Thyroid gland (tissue), 4 donors: ENCODE measurements around the gene SPRED2. TPM values are rescaled to one million over a fixed set of nuclear protein-coding genes. Genes with fewer than 3 reads are reported as not detected.

Experiments used
- DNase-seq, 2 donors: peaks; one replicate each; pipeline ENCODE4 v3.0.0-alpha.2; 2019
- H3K27ac ChIP-seq, 3 donors: fragments of 200-600 bp; sonication (generic); 1 replicate in 2 of 3; 2 replicates in 1 of 3; pipeline ENCODE4 v1.5.1; 2016 to 2019; ENCODE audit warnings: mild to moderate bottlenecking in 1 of 3, moderate library complexity in 1 of 3
- H3K27me3 ChIP-seq: fragments of 200-600 bp; sonication (generic); one replicate; pipeline ENCODE4 v1.5.1; 2019
- H3K36me3 ChIP-seq, 2 donors: fragments of 200-600 bp; sonication (generic); one replicate each; pipeline ENCODE4 v1.5.1; 2016 to 2019
- H3K4me1 ChIP-seq, 2 donors: fragments of 200-600 bp; sonication (generic); one replicate each; pipeline ENCODE4 v1.5.1; 2017 to 2019
- H3K4me3 ChIP-seq, 3 donors: fragments of 200-600 bp; sonication (generic); replicated peaks in 1 of 3; 1 replicate in 2 of 3; 2 replicates in 1 of 3; pipeline ENCODE4 v1.5.1; 2016; ENCODE audit warnings: mild to moderate bottlenecking in 1 of 3
- H3K9me3 ChIP-seq: fragments of 200-600 bp; sonication (generic); one replicate; pipeline ENCODE4 v1.5.1; 2017
- POLR2A ChIP-seq, 2 donors: fragments of 450-650 bp; IDR thresholded peaks; one replicate each; pipeline ENCODE4 v1.6.1; 2017; ENCODE audit warnings: antibody characterized with exemption in 2 of 2, mild to moderate bottlenecking in 2 of 2, moderate library complexity in 1 of 2
- WGBS, 2 donors: methylation state at CpG; one replicate each; pipeline ENCODE4 v1.1.5; 2017; 5-methylcytosine and 5-hydroxymethylcytosine counted together
- intact Hi-C: fragments of 100-400 bp; cut with DNase I; formaldehyde crosslinking; loops from one replicate; pipeline ENCODE4 v1.15.1; 2023
- total RNA-seq, 4 donors: library from RNA; depleted of rRNA; stranded (reverse); fragments of >200 nt; gene quantifications; one replicate each; pipeline ENCODE4 v1.2.3, GENCODE V29; 2016
- TF ChIP-seq, protein P1 (sequence below), 6 experiments: fragments of 200-600 bp in 3 of 6; fragments of 450-650 bp in 3 of 6; sonication (generic) in 3 of 6; IDR thresholded peaks; one replicate each; pipeline ENCODE4 v1.5.1; 2016 to 2019; ENCODE audit warnings: antibody characterized with exemption in 6 of 6, mild to moderate bottlenecking in 2 of 6, inconsistent platforms in 1 of 6, moderate library complexity in 1 of 6

SPRED2 gene
- total RNA-seq, 4 donors from 2014 or later, result 18.8 to 44.0 (median 25.4) TPM

DNA sequence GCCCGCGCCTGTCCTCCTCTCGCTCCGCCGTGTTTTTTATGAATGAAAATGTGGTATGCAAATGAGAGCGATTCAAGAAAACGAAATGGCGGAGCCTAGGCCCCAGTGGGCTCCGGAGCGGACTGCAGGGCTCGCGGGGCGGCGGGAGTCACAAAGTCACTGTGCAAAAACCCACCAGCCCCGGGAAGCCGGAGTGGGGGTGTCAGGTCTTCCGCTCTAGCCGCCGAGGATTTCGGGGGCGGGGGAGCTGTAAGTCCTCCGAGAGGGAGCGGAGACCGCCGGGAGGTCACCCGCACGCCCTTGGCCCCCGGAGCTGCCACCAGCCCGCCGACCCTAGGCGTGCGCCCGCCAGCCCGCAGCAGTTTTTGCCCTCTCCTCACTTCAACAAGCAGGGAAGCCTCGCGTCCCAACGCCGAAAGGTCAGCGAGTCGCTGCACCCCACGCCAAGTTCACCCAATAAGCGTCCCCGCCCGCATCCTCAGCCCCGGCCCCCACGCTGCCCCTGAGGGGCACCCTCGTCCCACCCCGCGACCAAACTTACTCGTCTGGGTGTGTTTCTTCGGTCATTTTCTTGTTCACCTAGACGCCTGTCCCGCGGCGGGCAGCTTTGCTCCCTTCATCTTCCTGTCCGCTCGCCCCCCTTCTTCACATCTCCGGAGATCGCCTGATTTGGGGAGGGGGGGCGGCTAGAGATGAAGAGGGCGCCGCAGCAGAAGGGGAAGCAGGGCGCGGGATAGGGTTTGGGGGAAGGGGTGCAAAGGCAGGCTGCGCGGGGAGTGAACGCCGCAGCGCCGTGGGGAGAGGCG is 775 bp downstream of the SPRED2 start:
- no peaks in the 10 kb centered on the region for H3K27me3 ChIP-seq
- no peak for TF ChIP-seq POLR2A (IDR thresholded peaks at IDR 0.05)
- TF ChIP-seq, protein P1, sequence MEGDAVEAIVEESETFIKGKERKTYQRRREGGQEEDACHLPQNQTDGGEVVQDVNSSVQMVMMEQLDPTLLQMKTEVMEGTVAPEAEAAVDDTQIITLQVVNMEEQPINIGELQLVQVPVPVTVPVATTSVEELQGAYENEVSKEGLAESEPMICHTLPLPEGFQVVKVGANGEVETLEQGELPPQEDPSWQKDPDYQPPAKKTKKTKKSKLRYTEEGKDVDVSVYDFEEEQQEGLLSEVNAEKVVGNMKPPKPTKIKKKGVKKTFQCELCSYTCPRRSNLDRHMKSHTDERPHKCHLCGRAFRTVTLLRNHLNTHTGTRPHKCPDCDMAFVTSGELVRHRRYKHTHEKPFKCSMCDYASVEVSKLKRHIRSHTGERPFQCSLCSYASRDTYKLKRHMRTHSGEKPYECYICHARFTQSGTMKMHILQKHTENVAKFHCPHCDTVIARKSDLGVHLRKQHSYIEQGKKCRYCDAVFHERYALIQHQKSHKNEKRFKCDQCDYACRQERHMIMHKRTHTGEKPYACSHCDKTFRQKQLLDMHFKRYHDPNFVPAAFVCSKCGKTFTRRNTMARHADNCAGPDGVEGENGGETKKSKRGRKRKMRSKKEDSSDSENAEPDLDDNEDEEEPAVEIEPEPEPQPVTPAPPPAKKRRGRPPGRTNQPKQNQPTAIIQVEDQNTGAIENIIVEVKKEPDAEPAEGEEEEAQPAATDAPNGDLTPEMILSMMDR (IDR thresholded peaks at IDR 0.05), result no peak
- peak overlapping the region; percentile 56 to 95 (median 86) for H3K4me3 ChIP-seq
- WGBS, 2 donors, result 0 to 1% methylated on average over 41 to 43 of the region's 71 CpGs
- H3K9me3 ChIP-seq, result no peaks in the 10 kb centered on the region
- peak overlapping the region; percentile 93 to 97 (median 96) for H3K27ac ChIP-seq
- peak; percentile 50 to 55 for DNase-seq
- no peaks in the 10 kb centered on the region for H3K36me3 ChIP-seq
- peaks cover 21 to 25% of the 10 kb centered on the region in 2 donors for H3K4me1 ChIP-seq
- intact Hi-C loops, result loop anchor here (10.0 kb wide), 3 partner anchors 47 to 167 kb away; no protein-coding TSS in a partner anchor

- peaks cover 21 to 25% of the 10 kb centered on the region in 2 donors for H3K4me1 ChIP-seq
- no peaks in the 10 kb centered on the region for H3K27me3 ChIP-seq
- 0 to 1% methylated on average over 45 to 76 of the region's 95 CpGs for WGBS, 2 donors
- intact Hi-C loops, result loop anchor here (10.0 kb wide), 3 partner anchors 46 to 166 kb away; no protein-coding TSS in a partner anchor
- no peaks in the 10 kb centered on the region for H3K9me3 ChIP-seq
- H3K36me3 ChIP-seq, result no peaks in the 10 kb centered on the region
- peak overlapping the region; percentile 56 to 95 (median 86) for H3K4me3 ChIP-seq
- peak in 1 of 2 donors; percentile 55 for TF ChIP-seq POLR2A (IDR thresholded peaks at IDR 0.05)
- TF ChIP-seq, protein P1 (IDR thresholded peaks at IDR 0.05), result no peak
- H3K27ac ChIP-seq, result peak overlapping the region; percentile 93 to 97 (median 96)
- peak; percentile 58 to 68 for DNase-seq
Measured at GRCh38 chr2:65430603-65431420, 1.6 kb downstream of the SPRED2 start.

DNA sequence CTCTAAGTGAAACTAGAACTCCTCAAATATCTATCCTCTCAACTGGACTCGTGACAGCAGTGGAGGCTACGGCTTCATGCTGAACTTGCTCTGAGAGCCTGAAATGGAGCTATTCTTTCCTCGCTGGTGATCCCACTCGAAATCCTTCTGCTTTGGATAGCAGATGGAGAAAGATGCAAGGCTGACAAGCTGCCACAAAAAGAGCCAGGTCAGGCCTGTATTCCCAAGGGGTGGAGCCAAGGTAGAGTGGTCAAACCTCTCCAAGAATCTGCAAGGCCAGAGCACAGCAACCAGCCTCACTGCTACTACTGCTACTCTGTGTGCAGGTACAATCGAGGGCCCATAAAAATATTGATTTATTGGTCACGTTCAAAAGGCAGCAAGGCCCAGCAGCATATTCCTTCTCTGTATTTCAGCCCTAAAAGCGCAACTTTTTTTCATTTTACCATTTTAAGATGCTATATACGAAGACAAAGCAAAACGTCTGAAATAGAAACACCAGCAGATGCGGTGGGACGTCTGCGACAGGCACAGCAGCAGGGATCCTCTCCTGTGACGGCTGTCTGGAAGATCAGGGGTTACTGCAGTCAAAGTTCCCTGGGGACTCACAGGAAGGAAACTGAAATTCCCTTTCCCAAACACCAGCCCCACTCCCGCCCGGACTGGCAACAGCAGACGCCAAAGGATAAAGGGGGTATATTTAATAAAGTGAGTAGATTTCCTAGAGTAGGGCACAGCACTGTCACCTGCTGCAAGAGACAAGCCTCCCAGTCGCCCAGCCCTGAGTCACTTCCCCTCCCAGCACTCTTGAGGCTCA is 2.4 kb downstream of the SPRED2 start:
- 44 to 45% methylated on average over 17 of the region's 17 CpGs for WGBS, 2 donors
- intact Hi-C loops, result loop anchor here (10.0 kb wide), 3 partner anchors 45 to 165 kb away; no protein-coding TSS in a partner anchor
- H3K4me3 ChIP-seq, result peak overlapping the region in 2 of 3 donors; percentile 56 to 86
- H3K9me3 ChIP-seq, result no peaks in the 10 kb centered on the region
- TF ChIP-seq POLR2A (IDR thresholded peaks at IDR 0.05), result no peak
- no peaks in the 10 kb centered on the region for H3K27me3 ChIP-seq
- peaks cover 16 to 19% of the 10 kb centered on the region in 2 donors for H3K4me1 ChIP-seq
- no peaks in the 10 kb centered on the region for H3K36me3 ChIP-seq
- peak overlapping the region; percentile 10 to 97 (median 93) for H3K27ac ChIP-seq
- peak; percentile 59 to 64 for DNase-seq

- no peak for TF ChIP-seq POLR2A (IDR thresholded peaks at IDR 0.05)
- TF ChIP-seq, protein P1 (IDR thresholded peaks at IDR 0.05), result no peak
- H3K36me3 ChIP-seq, result no peaks in the 10 kb centered on the region
- peaks cover 11 to 16% of the 10 kb centered on the region in 2 donors for H3K4me1 ChIP-seq
- 83% methylated on average over 2 of the region's 2 CpGs for WGBS, 2 donors
- no peaks in the 10 kb centered on the region for H3K9me3 ChIP-seq
- no peaks in the 10 kb centered on the region for H3K27me3 ChIP-seq
- intact Hi-C loops, result no loop called here
- H3K4me3 ChIP-seq, result no peak overlapping the region
- DNase-seq, result no peak
- no peak overlapping the region for H3K27ac ChIP-seq
Measured at GRCh38 chr2:65427532-65427931, 4.9 kb downstream of the SPRED2 start.

DNA sequence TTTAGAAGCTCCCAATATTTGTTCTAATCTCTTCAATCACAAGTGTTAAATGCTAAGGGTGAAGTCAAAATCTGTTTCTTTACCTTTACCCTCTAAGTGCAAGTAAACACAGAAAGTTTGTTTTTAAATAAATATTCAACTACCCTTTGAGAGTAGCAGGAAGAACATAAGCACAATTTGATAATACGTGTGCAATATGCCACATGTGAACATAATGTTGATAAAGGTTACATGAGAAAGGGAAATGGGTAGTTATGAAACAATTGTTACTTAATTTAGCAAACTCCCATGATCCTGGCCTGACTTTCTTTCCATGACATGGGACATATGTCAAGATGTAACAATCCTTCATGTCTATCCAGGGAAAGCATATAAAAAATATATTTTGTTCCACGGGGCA is 7.1 kb downstream of the SPRED2 start:
- H3K4me3 ChIP-seq, result no peak overlapping the region
- no peak overlapping the region for H3K27ac ChIP-seq
- no peaks in the 10 kb centered on the region for H3K36me3 ChIP-seq
- DNase-seq, result no peak
- WGBS, 2 donors, result 72 to 79% methylated on average over 2 of the region's 2 CpGs
- intact Hi-C loops, result no loop called here
- no peaks in the 10 kb centered on the region for H3K27me3 ChIP-seq
- no peaks in the 10 kb centered on the region for H3K9me3 ChIP-seq
- no peak for TF ChIP-seq POLR2A (IDR thresholded peaks at IDR 0.05)
- TF ChIP-seq, protein P1 (IDR thresholded peaks at IDR 0.05), result no peak
- H3K4me1 ChIP-seq, result peaks cover 29 to 34% of the 10 kb centered on the region in 2 donors
